Ascending aorta (tissue), 2 donors: ENCODE results near the gene STK24. TPM values are rescaled to one million over a fixed set of nuclear protein-coding genes. Genes with fewer than 3 reads are reported as not detected.

Source experiments
- DNase-seq, 2 donors: peaks; one replicate each; pipeline ENCODE4 v3.0.0-alpha.2; 2019; ENCODE audit warnings: low spot score in 2 of 2
- H3K27ac ChIP-seq, 2 donors: fragments of 200-600 bp; sonication (generic); one replicate each; pipeline ENCODE4 v1.5.1; 2016 to 2017; ENCODE audit warnings: mild to moderate bottlenecking in 1 of 2
- H3K27me3 ChIP-seq: fragments of 200-600 bp; sonication (generic); one replicate; pipeline ENCODE4 v1.5.1; 2017
- H3K36me3 ChIP-seq, 2 donors: fragments of 200-600 bp; sonication (generic); one replicate each; pipeline ENCODE4 v1.5.1; 2016
- H3K4me1 ChIP-seq, 2 donors: fragments of 200-600 bp; sonication (generic); one replicate each; pipeline ENCODE4 v1.5.1; 2016 to 2017; ENCODE audit warnings: mild to moderate bottlenecking in 1 of 2
- H3K4me3 ChIP-seq, 2 donors: fragments of 200-600 bp; sonication (generic); one replicate each; pipeline ENCODE4 v1.5.1; 2016 to 2017; ENCODE audit warnings: mild to moderate bottlenecking in 1 of 2
- H3K9me3 ChIP-seq, 2 donors: fragments of 200-600 bp; sonication (generic); one replicate each; pipeline ENCODE4 v1.5.1; 2016
- intact Hi-C: fragments of 100-400 bp; cut with DNase I; formaldehyde crosslinking; loops from one replicate; pipeline ENCODE4 v1.15.1; 2023
- total RNA-seq: library from RNA; depleted of rRNA; stranded (reverse); fragments of >200 nt; gene quantifications from one replicate; pipeline ENCODE4 v1.1.0, GENCODE V29; 2016
- TF ChIP-seq, protein P1 (sequence below), 3 experiments: fragments of 200-600 bp in 2 of 3; fragments of 450-650 bp in 1 of 3; sonication (generic) in 2 of 3; IDR thresholded peaks; one replicate each; pipeline ENCODE4 v1.5.1; 2016 to 2019; ENCODE audit warnings: antibody characterized with exemption in 3 of 3, mild to moderate bottlenecking in 1 of 3, moderate library complexity in 1 of 3

Gene STK24
- total RNA-seq, 1 donor from 2014 or later: 35.4 TPM

GRCh38 chr13:98476538-98476966 is 100.4 kb downstream of the STK24 start:
- peak; percentile 50 to 81 for DNase-seq
- H3K4me1 ChIP-seq: peaks cover 0 to 8% of the 10 kb centered on the region in 2 donors
- peak overlapping the region in 1 of 2 donors; percentile 38 for H3K27ac ChIP-seq
- intact Hi-C loops: no loop called here
- H3K9me3 ChIP-seq: no peaks in the 10 kb centered on the region
- TF ChIP-seq, protein P1, sequence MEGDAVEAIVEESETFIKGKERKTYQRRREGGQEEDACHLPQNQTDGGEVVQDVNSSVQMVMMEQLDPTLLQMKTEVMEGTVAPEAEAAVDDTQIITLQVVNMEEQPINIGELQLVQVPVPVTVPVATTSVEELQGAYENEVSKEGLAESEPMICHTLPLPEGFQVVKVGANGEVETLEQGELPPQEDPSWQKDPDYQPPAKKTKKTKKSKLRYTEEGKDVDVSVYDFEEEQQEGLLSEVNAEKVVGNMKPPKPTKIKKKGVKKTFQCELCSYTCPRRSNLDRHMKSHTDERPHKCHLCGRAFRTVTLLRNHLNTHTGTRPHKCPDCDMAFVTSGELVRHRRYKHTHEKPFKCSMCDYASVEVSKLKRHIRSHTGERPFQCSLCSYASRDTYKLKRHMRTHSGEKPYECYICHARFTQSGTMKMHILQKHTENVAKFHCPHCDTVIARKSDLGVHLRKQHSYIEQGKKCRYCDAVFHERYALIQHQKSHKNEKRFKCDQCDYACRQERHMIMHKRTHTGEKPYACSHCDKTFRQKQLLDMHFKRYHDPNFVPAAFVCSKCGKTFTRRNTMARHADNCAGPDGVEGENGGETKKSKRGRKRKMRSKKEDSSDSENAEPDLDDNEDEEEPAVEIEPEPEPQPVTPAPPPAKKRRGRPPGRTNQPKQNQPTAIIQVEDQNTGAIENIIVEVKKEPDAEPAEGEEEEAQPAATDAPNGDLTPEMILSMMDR (IDR thresholded peaks at IDR 0.05): no peak
- peaks cover 14 to 26% of the 10 kb centered on the region in 2 donors for H3K36me3 ChIP-seq
- H3K27me3 ChIP-seq: no peaks in the 10 kb centered on the region
- no peak overlapping the region for H3K4me3 ChIP-seq

GRCh38 chr13:98476106-98476505 is 100.8 kb downstream of the STK24 start:
- Histone ChIP-seq H3K36me3 (peaks cover 14 to 26% of the 10 kb centered on the region in 2 donors), H3K27ac (peak overlapping the region in 1 of 2 donors; percentile 38), H3K4me3 (no peak overlapping the region), H3K9me3 (no peaks in the 10 kb centered on the region), H3K27me3 (no peaks in the 10 kb centered on the region), H3K4me1 (peaks cover 0 to 8% of the 10 kb centered on the region in 2 donors)
- TF ChIP-seq, protein P1 (IDR thresholded peaks at IDR 0.05): no peak
- intact Hi-C loops: no loop called here
- DNase-seq: no peak

DNA sequence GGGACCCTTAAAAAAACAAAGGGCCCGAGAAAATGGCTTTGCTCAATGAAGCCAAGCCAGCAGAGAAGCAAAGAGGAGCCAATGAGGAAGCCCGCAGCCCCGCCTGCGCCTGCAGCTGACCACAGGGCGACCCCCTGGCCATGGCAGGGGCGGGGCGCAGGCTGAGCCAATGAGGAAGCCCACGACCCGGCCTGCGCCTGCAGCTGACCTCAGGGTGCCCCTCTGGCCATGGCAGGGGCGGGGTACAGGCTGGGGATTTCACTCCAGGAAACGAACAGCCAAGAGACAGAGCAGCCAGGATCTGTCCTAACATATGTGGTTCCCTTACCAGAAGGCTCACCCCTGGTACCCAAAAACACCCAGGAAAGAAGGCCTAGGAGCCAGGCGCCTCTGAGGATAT is 101.4 kb downstream of the STK24 start:
- Histone ChIP-seq H3K4me3 (no peak overlapping the region), H3K9me3 (no peaks in the 10 kb centered on the region), H3K36me3 (peaks cover 14 to 29% of the 10 kb centered on the region in 2 donors), H3K27me3 (no peaks in the 10 kb centered on the region), H3K4me1 (peaks cover 0 to 8% of the 10 kb centered on the region in 2 donors), H3K27ac (peak overlapping the region in 1 of 2 donors; percentile 4)
- intact Hi-C loops: no loop called here
- TF ChIP-seq, protein P1 (IDR thresholded peaks at IDR 0.05): no peak
- DNase-seq: no peak

DNA sequence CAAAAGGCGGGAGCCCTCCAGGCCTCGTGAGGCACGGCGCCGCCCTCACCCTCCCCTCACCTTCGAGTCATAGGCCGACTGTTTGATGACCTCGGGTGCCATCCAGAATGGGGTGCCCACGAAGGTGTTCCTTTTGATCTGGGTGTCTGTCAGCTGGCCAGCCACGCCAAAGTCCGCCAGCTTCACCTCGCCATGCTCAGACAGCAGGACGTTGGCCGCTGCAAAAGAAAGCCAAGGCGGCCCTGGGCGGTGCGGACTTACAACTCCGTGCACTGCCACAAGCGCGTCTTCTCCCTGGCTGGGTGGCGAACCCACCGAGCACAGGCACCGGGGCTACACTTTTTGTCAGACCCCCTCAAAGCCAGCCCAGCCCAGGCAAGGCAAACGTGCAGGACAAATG is 102.1 kb downstream of the STK24 start:
- intact Hi-C loops: no loop called here

DNA sequence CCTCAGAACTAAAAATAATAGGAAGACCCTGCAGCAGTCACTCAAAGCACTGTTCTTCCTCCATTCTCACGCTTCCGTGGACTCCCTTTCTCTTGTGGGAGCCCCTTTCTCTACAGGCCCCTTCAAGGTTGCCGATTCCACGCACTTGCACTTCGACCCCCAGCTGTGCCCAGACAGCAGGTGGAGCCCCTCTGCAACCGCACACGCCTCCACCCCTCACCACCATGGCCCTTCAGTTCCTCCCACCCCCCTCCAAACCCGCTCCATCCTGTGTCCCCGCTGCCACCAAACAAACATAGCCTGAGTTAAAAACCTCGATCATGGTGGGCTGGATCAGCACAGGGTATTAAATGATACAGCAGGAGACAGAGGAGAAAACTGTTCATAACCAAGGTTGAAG is 102.6 kb downstream of the STK24 start:
- no peaks in the 10 kb centered on the region for H3K9me3 ChIP-seq
- no peaks in the 10 kb centered on the region for H3K27me3 ChIP-seq
- H3K4me3 ChIP-seq: no peak overlapping the region
- TF ChIP-seq, protein P1 (IDR thresholded peaks at IDR 0.05): no peak
- intact Hi-C loops: no loop called here
- H3K27ac ChIP-seq: no peak overlapping the region
- no peak for DNase-seq
- H3K36me3 ChIP-seq: peaks cover 14 to 29% of the 10 kb centered on the region in 2 donors
- peaks cover 0 to 8% of the 10 kb centered on the region in 2 donors for H3K4me1 ChIP-seq

More for the DNA sequence above, 102.1 kb downstream of the STK24 start:
- H3K27ac ChIP-seq: no peak overlapping the region
- H3K4me3 ChIP-seq: no peak overlapping the region
- no peaks in the 10 kb centered on the region for H3K27me3 ChIP-seq
- H3K9me3 ChIP-seq: no peaks in the 10 kb centered on the region
- no peak for DNase-seq
- peaks cover 14 to 29% of the 10 kb centered on the region in 2 donors for H3K36me3 ChIP-seq
- H3K4me1 ChIP-seq: peaks cover 0 to 8% of the 10 kb centered on the region in 2 donors
- TF ChIP-seq, protein P1 (IDR thresholded peaks at IDR 0.05): no peak

DNA sequence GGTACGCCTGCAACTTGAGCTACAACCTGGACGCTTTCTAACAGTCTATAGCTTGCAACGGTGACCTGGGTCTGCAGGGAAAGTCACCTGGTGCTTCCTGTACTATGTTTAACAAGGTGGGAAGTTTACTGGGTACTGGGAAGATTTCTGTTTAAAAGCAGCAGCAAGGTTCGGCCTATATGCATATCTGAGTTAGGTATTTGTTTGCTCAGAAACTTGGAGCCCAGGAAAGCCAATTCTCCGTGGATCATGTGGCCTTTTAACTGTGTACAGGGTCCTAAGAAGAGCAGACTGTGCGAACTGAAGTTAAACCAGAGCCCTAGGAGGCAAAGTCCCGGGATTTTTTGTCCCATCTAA is 103.1 kb downstream of the STK24 start:
- Histone ChIP-seq H3K27ac (no peak overlapping the region), H3K9me3 (no peaks in the 10 kb centered on the region), H3K4me3 (no peak overlapping the region), H3K27me3 (no peaks in the 10 kb centered on the region), H3K36me3 (peaks cover 14 to 29% of the 10 kb centered on the region in 2 donors), H3K4me1 (peaks cover 0 to 8% of the 10 kb centered on the region in 2 donors)
- intact Hi-C loops: no loop called here
- DNase-seq: no peak
- TF ChIP-seq, protein P1 (IDR thresholded peaks at IDR 0.05): no peak
